WERI-Rb-1 (cell line): Measurements from ENCODE around the gene PEX10.

ENCODE experiments used
- DNase-seq: peaks from one replicate; pipeline ENCODE4 v3.0.0-alpha.2; 2020
- H3K27ac ChIP-seq: fragments of 250-450 bp; sonication (Bioruptor Pico); 2 replicates; pipeline ENCODE4 v1.5.1; 2020; ENCODE audit warnings: mild to moderate bottlenecking, moderate library complexity
- H3K27me3 ChIP-seq: fragments of 250-450 bp; sonication (Bioruptor Pico); 2 replicates; pipeline ENCODE4 v1.5.1; 2021; ENCODE audit warnings: mild to moderate bottlenecking, low read depth, moderate library complexity; ENCODE audit not compliant: insufficient read depth, severe bottlenecking
- H3K36me3 ChIP-seq: fragments of 250-450 bp; sonication (Bioruptor Pico); 2 replicates; pipeline ENCODE4 v1.5.1; 2020; ENCODE audit warnings: mild to moderate bottlenecking, moderate library complexity
- H3K4me3 ChIP-seq: 2 replicates; pipeline ENCODE4 v1.5.1; 2011; ENCODE audit warnings: low read depth, mild to moderate bottlenecking, control low read depth, low read length
- H3K9me3 ChIP-seq: fragments of 250-450 bp; sonication (Bioruptor Pico); 2 replicates; pipeline ENCODE4 v1.5.1; 2021; ENCODE audit warnings: mild to moderate bottlenecking, moderate library complexity; ENCODE audit not compliant: severe bottlenecking
- CTCF ChIP-seq: IDR thresholded peaks from 2 replicates; pipeline ENCODE4 v1.5.1; 2011; ENCODE audit warnings: low read depth, mild to moderate bottlenecking, control low read depth, inconsistent platforms, low read length

Gene PEX10

GRCh38 chr1:2415801-2416208, 3.4 kb upstream of the PEX10 start:
- Histone ChIP-seq H3K4me3 (no peak overlapping the region), H3K36me3 (no peaks in the 10 kb centered on the region), H3K9me3 (no peaks in the 10 kb centered on the region), H3K27me3 (no peaks in the 10 kb centered on the region), H3K27ac (no peak overlapping the region)
- no peak for TF ChIP-seq CTCF
- no peak for DNase-seq

GRCh38 chr1:2415337-2415736, 3.0 kb upstream of the PEX10 start:
- no peaks in the 10 kb centered on the region for H3K36me3 ChIP-seq
- no peak for TF ChIP-seq CTCF
- DNase-seq, result no peak
- no peak overlapping the region for H3K27ac ChIP-seq
- H3K27me3 ChIP-seq, result no peaks in the 10 kb centered on the region
- no peaks in the 10 kb centered on the region for H3K9me3 ChIP-seq
- no peak overlapping the region for H3K4me3 ChIP-seq

- Histone ChIP-seq H3K4me3 (peak overlapping the region; percentile 17), H3K36me3 (no peaks in the 10 kb centered on the region; the same call in 1 of the 2 replicates), H3K27me3 (no peaks in the 10 kb centered on the region), H3K9me3 (no peaks in the 10 kb centered on the region), H3K27ac (peak overlapping the region; percentile 76)
- DNase-seq, result peak; percentile 80
- TF ChIP-seq CTCF, result peak; percentile 79
These were observed 2.1 kb upstream of the PEX10 start for GRCh38 chr1:2414297-2414958.

GRCh38 chr1:2413495-2414296, 1.3 kb upstream of the PEX10 start:
- Histone ChIP-seq H3K36me3 (no peaks in the 10 kb centered on the region; the same call in 1 of the 2 replicates), H3K27ac (peak overlapping the region; percentile 76), H3K4me3 (peak overlapping the region; percentile 72), H3K9me3 (no peaks in the 10 kb centered on the region), H3K27me3 (no peaks in the 10 kb centered on the region)
- TF ChIP-seq CTCF, result no peak
- no peak for DNase-seq

GRCh38 chr1:2412773-2413494, 570 bp upstream of the PEX10 start:
- no peaks in the 10 kb centered on the region; the same call in 1 of the 2 replicates for H3K36me3 ChIP-seq
- 0 out of 2 replicates have a peak, but pooled peaks have one; percentile 5 for TF ChIP-seq CTCF
- no peaks in the 10 kb centered on the region for H3K27me3 ChIP-seq
- DNase-seq, result no peak
- H3K27ac ChIP-seq, result peak overlapping the region; percentile 76
- H3K4me3 ChIP-seq, result peak overlapping the region; percentile 72
- H3K9me3 ChIP-seq, result no peaks in the 10 kb centered on the region
